Loucy (cell line): ENCODE data around the gene DHDH.

ENCODE experiments used
- CTCF ChIP-seq: fragments of 200-600 bp; sonication (generic); conservative IDR thresholded peaks from 2 replicates; pipeline ENCODE4 v1.5.1; 2014; ENCODE audit warnings: mild to moderate bottlenecking, antibody characterized with exemption, low read length
- EZH2phosphoT487 ChIP-seq: fragments of 200-600 bp; IDR thresholded peaks from 2 replicates; pipeline ENCODE4 v1.6.1; 2018; ENCODE audit warnings: antibody characterized with exemption, mild to moderate bottlenecking, moderate library complexity, borderline replicate concordance

GRCh38 chr19:48915757-48916156, 17.7 kb upstream of the DHDH start:
- TF ChIP-seq CTCF (no peak), EZH2phosphoT487 (no peak)
